ENCODE results near the gene GAS6. TPM values are rescaled to one million over a fixed set of nuclear protein-coding genes. Genes with fewer than 3 reads are reported as not detected.

GAS6 gene
- total RNA-seq, 1 donor from 2014 or later: 502 TPM

DNA sequence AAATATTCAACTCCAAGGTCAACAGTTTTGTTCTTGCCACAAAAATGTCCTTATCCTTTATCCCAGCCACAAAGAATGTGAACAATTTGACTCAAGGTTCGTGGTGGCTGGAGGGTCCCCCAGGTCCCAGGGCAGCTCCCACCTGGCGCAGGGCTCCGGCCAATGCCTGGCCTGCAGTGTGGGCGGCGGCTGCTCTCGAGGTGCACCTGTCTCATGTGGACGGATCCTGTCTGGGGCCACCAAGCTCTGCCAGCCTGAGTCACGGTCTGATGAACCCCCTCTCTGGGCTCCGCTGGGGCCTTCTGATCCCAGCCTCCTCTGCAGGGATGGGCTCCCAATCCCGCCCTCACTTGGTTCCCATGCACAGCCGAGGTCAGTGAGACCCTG is 49.4 kb downstream of the GAS6 start:
- DNase-seq (ENCODE audit: low spot score in 2 of 2): no peak
- no peaks in the 10 kb centered on the region for H3K27me3 ChIP-seq
- H3K4me3 ChIP-seq: no peak overlapping the region
- H3K27ac ChIP-seq: peak overlapping the region; percentile 59 to 71
- H3K9me3 ChIP-seq: no peaks in the 10 kb centered on the region
- intact Hi-C loops (cut with DNase I): no loop called here
- H3K36me3 ChIP-seq: peaks cover 3 to 8% of the 10 kb centered on the region in 2 donors
- H3K4me1 ChIP-seq: peaks cover 14 to 28% of the 10 kb centered on the region in 2 donors
- TF ChIP-seq, protein P1, sequence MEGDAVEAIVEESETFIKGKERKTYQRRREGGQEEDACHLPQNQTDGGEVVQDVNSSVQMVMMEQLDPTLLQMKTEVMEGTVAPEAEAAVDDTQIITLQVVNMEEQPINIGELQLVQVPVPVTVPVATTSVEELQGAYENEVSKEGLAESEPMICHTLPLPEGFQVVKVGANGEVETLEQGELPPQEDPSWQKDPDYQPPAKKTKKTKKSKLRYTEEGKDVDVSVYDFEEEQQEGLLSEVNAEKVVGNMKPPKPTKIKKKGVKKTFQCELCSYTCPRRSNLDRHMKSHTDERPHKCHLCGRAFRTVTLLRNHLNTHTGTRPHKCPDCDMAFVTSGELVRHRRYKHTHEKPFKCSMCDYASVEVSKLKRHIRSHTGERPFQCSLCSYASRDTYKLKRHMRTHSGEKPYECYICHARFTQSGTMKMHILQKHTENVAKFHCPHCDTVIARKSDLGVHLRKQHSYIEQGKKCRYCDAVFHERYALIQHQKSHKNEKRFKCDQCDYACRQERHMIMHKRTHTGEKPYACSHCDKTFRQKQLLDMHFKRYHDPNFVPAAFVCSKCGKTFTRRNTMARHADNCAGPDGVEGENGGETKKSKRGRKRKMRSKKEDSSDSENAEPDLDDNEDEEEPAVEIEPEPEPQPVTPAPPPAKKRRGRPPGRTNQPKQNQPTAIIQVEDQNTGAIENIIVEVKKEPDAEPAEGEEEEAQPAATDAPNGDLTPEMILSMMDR (IDR thresholded peaks at IDR 0.05): no peak

DNA sequence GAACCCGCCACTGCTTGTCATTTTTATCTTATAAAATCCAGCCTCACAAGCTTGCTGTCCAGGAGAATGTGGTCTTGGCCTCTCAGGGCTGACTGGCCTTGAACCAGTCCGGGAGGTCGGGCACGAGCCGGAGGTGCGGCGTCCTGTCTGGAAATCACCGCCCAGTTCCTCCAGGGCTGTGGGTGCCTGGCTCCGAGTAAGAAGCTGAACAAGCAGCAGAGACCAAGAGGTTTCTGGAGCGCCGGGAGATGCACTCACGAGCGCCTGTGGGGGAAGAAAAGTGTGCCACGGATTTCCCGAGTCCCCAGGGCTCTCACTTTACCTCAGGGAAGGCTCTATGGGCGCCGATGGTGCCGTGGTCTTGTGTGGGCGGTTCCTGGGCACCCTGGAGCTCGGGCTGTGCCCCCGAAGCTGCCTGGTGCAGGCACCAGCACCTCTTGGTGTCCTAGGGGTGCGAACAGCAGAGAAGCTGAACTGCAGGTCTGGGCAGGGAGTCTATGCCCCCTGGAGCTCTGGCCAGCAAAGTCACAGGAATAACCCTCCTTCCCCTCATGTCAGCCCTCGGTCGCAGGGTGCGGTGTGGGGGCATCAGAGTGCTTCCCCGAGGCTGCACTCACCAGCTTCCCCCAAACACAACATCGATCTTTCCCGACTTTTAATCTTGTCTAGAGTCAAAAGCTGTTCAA is 50.0 kb downstream of the GAS6 start:
- TF ChIP-seq, protein P1 (IDR thresholded peaks at IDR 0.05): no peak
- Histone ChIP-seq H3K27ac (peak overlapping the region; percentile 59 to 71), H3K9me3 (peaks cover 0 to 1% of the 10 kb centered on the region in 2 donors), H3K4me1 (peaks cover 14 to 28% of the 10 kb centered on the region in 2 donors), H3K36me3 (peaks cover 0 to 4% of the 10 kb centered on the region in 2 donors), H3K4me3 (no peak overlapping the region), H3K27me3 (no peaks in the 10 kb centered on the region)
- DNase-seq (ENCODE audit: low spot score in 2 of 2): no peak
- intact Hi-C loops (cut with DNase I): no loop called here

DNA sequence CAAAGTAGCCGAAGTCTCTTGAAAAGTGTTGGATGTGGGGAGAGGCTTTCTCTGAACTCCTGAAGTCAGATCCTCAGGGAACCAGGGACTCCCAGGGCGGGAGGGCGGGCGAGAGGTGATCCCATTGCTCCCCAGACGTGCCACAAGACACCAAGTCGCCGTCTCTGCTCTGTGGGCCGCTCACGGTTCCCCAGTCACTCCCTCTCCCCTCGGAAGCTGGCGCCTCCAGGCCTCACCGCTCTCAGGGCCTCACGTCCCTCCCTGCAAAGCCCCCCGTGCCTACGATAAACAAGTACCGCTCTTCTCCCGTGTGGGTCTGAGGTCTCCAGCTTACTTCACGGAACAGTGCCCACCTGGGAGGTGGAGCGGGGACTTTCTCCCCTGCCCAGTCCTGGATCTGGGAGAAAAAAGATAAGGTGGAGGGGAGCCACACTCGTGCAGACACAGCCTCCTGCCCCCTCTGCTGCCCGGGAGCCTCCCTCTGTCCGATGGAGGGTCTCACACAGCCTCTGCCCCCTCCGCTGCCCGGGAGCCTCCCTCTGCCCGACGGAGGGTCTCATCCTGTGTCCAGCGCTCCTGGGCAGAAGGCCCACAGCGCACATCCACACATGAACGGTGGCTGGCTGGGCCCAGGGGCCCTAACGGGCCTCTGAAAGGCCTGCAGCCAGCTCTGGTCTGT is 50.7 kb downstream of the GAS6 start:
- H3K4me3 ChIP-seq: no peak overlapping the region
- no peak for DNase-seq (ENCODE audit: low spot score in 2 of 2)
- intact Hi-C loops (cut with DNase I): no loop called here
- TF ChIP-seq, protein P1 (IDR thresholded peaks at IDR 0.05): no peak
- peaks cover 0 to 8% of the 10 kb centered on the region in 2 donors for H3K9me3 ChIP-seq
- peaks cover 14 to 28% of the 10 kb centered on the region in 2 donors for H3K4me1 ChIP-seq
- no peaks in the 10 kb centered on the region for H3K27me3 ChIP-seq
- peaks cover 0 to under 1% of the 10 kb centered on the region in 2 donors for H3K36me3 ChIP-seq
- peak overlapping the region; percentile 59 to 71 for H3K27ac ChIP-seq

DNA sequence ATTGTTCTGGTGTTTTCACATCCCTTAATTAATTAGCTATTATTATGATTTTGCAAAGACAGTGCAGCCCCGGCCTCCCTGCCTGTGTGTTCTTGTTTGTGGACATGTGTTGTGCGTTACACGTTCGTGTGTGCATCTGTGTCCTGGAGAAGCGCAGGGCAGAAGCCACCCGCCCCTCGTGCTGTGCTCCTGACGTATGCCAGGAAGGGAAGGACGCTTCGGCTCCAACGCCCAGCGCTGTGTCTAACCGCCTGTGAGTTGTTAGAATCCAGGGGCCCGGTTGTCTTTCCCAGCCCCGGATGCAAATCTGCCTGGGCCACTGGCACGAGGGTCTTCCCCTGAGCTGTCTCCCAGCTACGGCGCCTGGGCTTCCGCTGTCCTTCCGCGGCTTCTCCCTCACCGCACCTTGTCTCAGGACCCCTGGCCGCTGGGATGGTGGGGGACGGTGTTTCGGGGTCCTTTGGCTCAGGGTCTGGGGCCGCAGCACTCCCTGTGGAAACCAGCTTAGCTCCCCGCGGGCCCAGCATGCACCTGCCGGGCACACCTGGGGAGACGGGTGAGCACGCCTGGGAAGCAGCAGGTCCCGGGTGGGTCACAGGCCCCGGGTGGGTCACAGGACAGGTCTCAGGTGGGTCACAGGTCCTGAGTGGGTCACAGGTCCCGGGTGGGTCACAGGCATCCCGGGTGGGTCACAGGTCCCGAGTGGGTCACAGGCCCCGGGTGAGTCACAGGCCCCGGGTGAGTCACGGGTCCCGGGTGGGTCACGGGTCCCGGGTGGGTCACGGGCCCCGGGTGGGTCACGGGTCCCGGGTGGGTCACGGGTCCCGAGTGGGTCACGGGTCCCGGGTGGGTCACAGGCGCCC is 51.5 kb downstream of the GAS6 start:
- no peak for DNase-seq (ENCODE audit: low spot score in 2 of 2)
- H3K4me1 ChIP-seq: peaks cover 9 to 21% of the 10 kb centered on the region in 2 donors
- no peaks in the 10 kb centered on the region for H3K27me3 ChIP-seq
- H3K27ac ChIP-seq: no peak overlapping the region
- peaks cover 0 to 10% of the 10 kb centered on the region in 2 donors for H3K9me3 ChIP-seq
- intact Hi-C loops (cut with DNase I): no loop called here
- H3K36me3 ChIP-seq: no peaks in the 10 kb centered on the region
- TF ChIP-seq, protein P1 (IDR thresholded peaks at IDR 0.05): no peak
- no peak overlapping the region for H3K4me3 ChIP-seq

DNA sequence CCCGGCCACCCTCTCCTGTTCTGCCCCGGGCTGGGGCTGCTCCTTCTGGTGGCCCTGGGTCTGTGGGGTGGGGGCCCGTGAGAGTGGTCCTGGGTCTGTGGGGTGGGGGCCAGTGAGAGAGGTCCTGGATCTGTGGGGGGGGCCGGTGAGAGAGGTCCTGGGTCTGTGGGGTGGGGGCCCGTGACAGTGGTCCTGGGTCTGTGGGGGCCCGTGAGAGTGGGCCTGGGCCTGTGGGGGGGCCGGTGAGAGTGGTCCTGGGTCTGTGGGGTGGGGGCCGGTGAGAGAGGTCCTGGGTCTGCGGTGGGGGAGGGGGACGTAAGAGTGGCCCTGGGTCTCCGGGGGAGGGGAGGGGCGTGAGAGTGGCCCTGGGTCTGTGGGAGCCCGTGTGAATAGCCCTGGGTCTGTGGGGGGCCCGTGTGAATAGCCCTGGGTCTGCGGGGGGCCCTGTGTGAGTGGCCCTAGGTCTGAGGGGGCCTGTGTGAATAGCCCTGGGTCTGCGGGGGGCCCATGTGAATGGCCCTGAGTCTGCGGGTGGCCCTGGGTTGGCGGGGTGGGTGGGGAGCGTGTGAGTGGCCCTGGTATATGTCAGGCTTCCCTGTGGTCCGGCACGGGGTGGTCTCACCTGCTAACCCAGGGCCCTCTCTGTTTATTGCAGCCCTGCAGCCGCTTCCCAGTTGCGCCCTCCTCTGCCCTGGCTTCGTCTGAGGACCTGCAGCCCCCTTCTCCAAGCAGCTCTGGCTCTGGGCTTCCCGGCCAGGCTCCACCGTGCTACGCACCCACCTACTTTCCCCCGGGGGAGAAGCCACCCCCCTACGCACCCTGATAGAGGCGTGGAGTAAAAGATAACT is 52.6 kb downstream of the GAS6 start:
- TF ChIP-seq, protein P1 (IDR thresholded peaks at IDR 0.05): no peak
- Histone ChIP-seq H3K27ac (no peak overlapping the region), H3K4me1 (peaks cover 3 to 13% of the 10 kb centered on the region in 2 donors), H3K36me3 (no peaks in the 10 kb centered on the region), H3K9me3 (peaks cover 0 to 10% of the 10 kb centered on the region in 2 donors), H3K27me3 (no peaks in the 10 kb centered on the region), H3K4me3 (no peak overlapping the region)
- intact Hi-C loops (cut with DNase I): no loop called here
- no peak for DNase-seq (ENCODE audit: low spot score in 2 of 2)
